Activated B cell treated with CpG ODN at 0.5 μM for 24 hours (primary cell): ENCODE measurements around the gene FXYD7. TPM values are rescaled to one million over a fixed set of nuclear protein-coding genes. Genes with fewer than 3 reads are reported as not detected.
A peak's percentile ranks its signal among the peaks of the same experiment; 100 is the strongest.

ENCODE experiments used
- ATAC-seq: fragments of 200-7000 bp; cut with Tn5 transposase; one replicate; pipeline ENCODE4 v1.10.0; 2021; ENCODE audit warnings: low read depth, mild to moderate bottlenecking, moderate library complexity
- CTCF ChIA-PET: fragments of 350-600 bp; sonication (Branson Sonifier 250); formaldehyde crosslinking; loops from one replicate; lab custom pipeline; 2021; ENCODE audit warnings: antibody characterized with exemption; lab: Charles Lee
- POLR2A ChIA-PET: fragments of 350-600 bp; sonication (Branson Sonifier 250); formaldehyde crosslinking; loops from one replicate; lab custom pipeline; 2021; ENCODE audit warnings: antibody characterized with exemption; lab: Charles Lee
- DNase-seq: peaks from one replicate; pipeline ENCODE4 v3.0.0; 2022
- H3K27ac Mint-ChIP-seq: one replicate; pipeline ENCODE4 v1.8.0; 2020; ENCODE audit warnings: mixed read lengths
- H3K27me3 Mint-ChIP-seq: one replicate; pipeline ENCODE4 v1.8.0; 2021; ENCODE audit warnings: mixed read lengths
- H3K36me3 Mint-ChIP-seq: one replicate; pipeline ENCODE4 v1.8.0; 2021; ENCODE audit warnings: low read depth, mixed read lengths
- H3K4me1 Mint-ChIP-seq: one replicate; pipeline ENCODE4 v1.8.0; 2021; ENCODE audit warnings: mixed read lengths
- H3K4me3 Mint-ChIP-seq: one replicate; pipeline ENCODE4 v1.8.0; 2020; ENCODE audit warnings: mild to moderate bottlenecking, mixed read lengths
- H3K9me3 Mint-ChIP-seq: one replicate; pipeline ENCODE4 v1.8.0; 2020; ENCODE audit warnings: mixed read lengths
- intact Hi-C: fragments of 100-400 bp; cut with micrococcal nuclease; formaldehyde crosslinking; loops from one replicate; pipeline ENCODE4 v1.15.1; 2024
- total RNA-seq: library from RNA; stranded (reverse); gene quantifications from 2 replicates; pipeline ENCODE4 v1.2.3, GENCODE V29; 2022
- TF ChIP-seq, protein P1 (sequence below): fragments of 200-600 bp; IDR thresholded peaks from one replicate; pipeline ENCODE4 v1.8.0; 2022; ENCODE audit warnings: antibody characterized with exemption, mild to moderate bottlenecking

The FXYD7 gene
- total RNA-seq: 2.2 and 3.0 TPM in 2 replicates

- no peaks in the 10 kb centered on the region for H3K9me3 Mint-ChIP-seq
- no peaks in the 10 kb centered on the region for H3K36me3 Mint-ChIP-seq
- ATAC-seq (no peak), DNase-seq (no peak)
- H3K4me1 Mint-ChIP-seq: peaks cover 30% of the 10 kb centered on the region
- intact Hi-C loops: loop anchor here (2.0 to 5.0 kb wide), 3 partner anchors 126 to 319 kb away; partner anchors contain the start of genes CD22 and USF2
- peak within 1 kb of the TSS; percentile 87 for H3K4me3 Mint-ChIP-seq
- TF ChIP-seq, protein P1, sequence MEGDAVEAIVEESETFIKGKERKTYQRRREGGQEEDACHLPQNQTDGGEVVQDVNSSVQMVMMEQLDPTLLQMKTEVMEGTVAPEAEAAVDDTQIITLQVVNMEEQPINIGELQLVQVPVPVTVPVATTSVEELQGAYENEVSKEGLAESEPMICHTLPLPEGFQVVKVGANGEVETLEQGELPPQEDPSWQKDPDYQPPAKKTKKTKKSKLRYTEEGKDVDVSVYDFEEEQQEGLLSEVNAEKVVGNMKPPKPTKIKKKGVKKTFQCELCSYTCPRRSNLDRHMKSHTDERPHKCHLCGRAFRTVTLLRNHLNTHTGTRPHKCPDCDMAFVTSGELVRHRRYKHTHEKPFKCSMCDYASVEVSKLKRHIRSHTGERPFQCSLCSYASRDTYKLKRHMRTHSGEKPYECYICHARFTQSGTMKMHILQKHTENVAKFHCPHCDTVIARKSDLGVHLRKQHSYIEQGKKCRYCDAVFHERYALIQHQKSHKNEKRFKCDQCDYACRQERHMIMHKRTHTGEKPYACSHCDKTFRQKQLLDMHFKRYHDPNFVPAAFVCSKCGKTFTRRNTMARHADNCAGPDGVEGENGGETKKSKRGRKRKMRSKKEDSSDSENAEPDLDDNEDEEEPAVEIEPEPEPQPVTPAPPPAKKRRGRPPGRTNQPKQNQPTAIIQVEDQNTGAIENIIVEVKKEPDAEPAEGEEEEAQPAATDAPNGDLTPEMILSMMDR: no peak
- H3K27me3 Mint-ChIP-seq: no peaks in the 10 kb centered on the region
- H3K27ac Mint-ChIP-seq: no peak within 1 kb of the TSS
- ChIA-PET POLR2A (interaction anchor here (0.6 to 3.6 kb wide), 6 partner anchors 11 to 203 kb away, joined by 3 to 36 read pairs (median 6); partner anchors contain the start of gene FXYD5), CTCF (interaction anchor here (1.3 to 3.6 kb wide), 6 partner anchors 10 to 93 kb away, joined by 3 to 27 read pairs (median 4); partner anchors contain the start of gene FXYD5)
Measured at GRCh38 chr19:35143231-35143715, at the start of gene FXYD7. Gene FXYD7, plus strand, starts transcription at chr19:35143255. Its CDS starts 79 bp downstream, at chr19:35143334.

DNA sequence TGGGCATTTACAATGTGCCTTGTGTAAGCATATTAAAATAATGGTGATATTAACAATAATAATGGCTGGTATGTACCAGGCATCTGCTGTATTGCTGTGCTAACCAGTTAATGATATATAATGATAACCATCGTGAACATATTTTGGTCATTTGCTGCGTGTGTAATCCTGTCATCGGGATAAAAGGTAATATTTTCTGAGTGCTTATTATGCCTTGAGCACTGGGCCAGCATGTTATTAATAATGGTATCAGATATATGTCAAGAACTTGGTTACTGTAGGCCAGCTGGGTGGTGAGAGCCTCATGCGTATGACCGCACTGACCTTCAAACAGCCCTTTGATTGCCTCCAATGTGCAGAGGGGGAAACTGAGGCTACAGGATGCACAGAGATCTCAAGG lies 49.6 kb upstream of the FXYD7 start:
- TF ChIP-seq, protein P1: no peak
- DNase-seq: no peak
- Mint-ChIP-seq H3K27me3 (no peaks in the 10 kb centered on the region), H3K4me3 (no peak overlapping the region), H3K27ac (no peak overlapping the region), H3K4me1 (peaks cover 18% of the 10 kb centered on the region), H3K9me3 (no peaks in the 10 kb centered on the region), H3K36me3 (no peaks in the 10 kb centered on the region)
- CTCF ChIA-PET: interaction anchor here (1.1 to 4.3 kb wide), 2 partner anchors 26 to 49 kb away, joined by 3 to 52 read pairs; no protein-coding TSS in a partner anchor
- POLR2A ChIA-PET: interaction anchor here (0.7 kb wide), 1 partner anchor 24 kb away, joined by 7 read pairs; no protein-coding TSS in a partner anchor
- no peak for ATAC-seq
- intact Hi-C loops: no loop called here

GRCh38 chr19:35093941-35094647 lies 49.0 kb upstream of the FXYD7 start:
- Mint-ChIP-seq H3K4me1 (peaks cover 11% of the 10 kb centered on the region), H3K9me3 (no peaks in the 10 kb centered on the region), H3K4me3 (no peak overlapping the region), H3K36me3 (no peaks in the 10 kb centered on the region), H3K27ac (no peak overlapping the region), H3K27me3 (no peaks in the 10 kb centered on the region)
- ChIA-PET CTCF (no interaction called here), POLR2A (interaction anchor here (0.7 kb wide), 1 partner anchor 23 kb away, joined by 7 read pairs; no protein-coding TSS in a partner anchor)
- ATAC-seq: no peak
- TF ChIP-seq, protein P1: no peak
- DNase-seq: no peak
- intact Hi-C loops: no loop called here

DNA sequence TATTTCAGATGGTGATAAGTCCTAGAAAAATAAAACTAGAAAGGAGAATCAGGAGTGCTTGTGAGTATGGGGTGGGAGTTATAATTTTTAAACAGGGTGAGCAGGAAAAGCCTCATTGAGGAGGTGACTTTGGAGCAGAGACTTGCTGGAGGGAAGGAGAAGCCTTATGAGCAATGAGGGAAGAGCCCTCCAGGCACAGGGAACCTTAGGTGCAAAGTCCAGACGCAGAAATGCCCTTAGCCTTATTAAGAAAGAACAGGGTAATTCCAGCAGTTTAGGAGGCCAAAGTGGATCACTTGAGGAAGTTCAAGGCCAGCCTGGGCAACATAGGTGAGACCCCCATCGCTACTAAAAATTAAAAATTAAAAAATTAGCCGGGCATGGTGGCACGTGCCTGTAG lies 48.4 kb upstream of the FXYD7 start:
- intact Hi-C loops: no loop called here
- no peak for ATAC-seq
- Mint-ChIP-seq H3K27ac (no peak overlapping the region), H3K36me3 (no peaks in the 10 kb centered on the region), H3K9me3 (no peaks in the 10 kb centered on the region), H3K4me1 (peaks cover 8% of the 10 kb centered on the region), H3K4me3 (no peak overlapping the region), H3K27me3 (no peaks in the 10 kb centered on the region)
- DNase-seq: no peak
- POLR2A ChIA-PET: no interaction called here
- CTCF ChIA-PET: no interaction called here
- TF ChIP-seq, protein P1: no peak

DNA sequence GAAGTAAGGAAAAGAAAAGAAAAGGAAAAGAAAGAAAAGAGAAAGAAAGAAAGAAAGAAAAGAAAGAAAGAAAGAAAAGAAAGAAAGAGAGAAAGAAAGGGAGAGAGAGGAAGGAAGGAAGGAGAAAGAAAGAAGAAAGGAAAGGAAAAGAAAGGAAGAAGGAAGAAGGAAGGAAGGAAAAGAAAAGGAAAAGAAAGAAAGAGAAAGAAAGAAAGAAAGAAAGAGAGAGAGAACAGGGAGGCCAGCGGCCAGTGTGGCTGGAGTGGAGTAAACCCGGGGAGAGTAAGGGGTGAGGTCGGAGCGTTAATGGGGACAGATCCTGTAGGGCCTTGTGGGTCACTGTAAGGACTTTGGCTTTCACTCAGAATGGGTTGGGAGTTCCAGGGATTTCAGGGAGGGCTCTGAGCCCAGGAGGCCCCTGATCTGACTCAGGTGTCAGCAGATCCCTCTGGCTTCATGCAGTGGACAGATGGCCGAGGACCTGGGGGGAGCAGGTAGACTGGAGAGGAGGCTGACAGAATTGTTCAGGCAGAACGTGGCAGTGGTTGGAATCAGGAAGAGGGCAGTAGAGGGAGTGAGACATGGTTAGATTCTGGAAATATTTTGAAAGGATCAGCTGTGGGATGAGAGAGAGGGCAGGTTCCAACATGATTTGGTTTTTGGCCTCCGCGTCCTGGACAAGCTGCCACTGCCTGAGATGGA lies 47.2 kb upstream of the FXYD7 start:
- H3K9me3 Mint-ChIP-seq: no peaks in the 10 kb centered on the region
- CTCF ChIA-PET: interaction anchor here (0.6 to 1.3 kb wide), 2 partner anchors 10 to 29 kb away, joined by 3 read pairs; no protein-coding TSS in a partner anchor
- POLR2A ChIA-PET: no interaction called here
- no peaks in the 10 kb centered on the region for H3K27me3 Mint-ChIP-seq
- intact Hi-C loops: no loop called here
- H3K4me3 Mint-ChIP-seq: no peak overlapping the region
- no peak overlapping the region for H3K27ac Mint-ChIP-seq
- DNase-seq: no peak
- TF ChIP-seq, protein P1: no peak
- H3K36me3 Mint-ChIP-seq: no peaks in the 10 kb centered on the region
- no peak for ATAC-seq
- H3K4me1 Mint-ChIP-seq: no peaks in the 10 kb centered on the region
